ENCODE measurements around the gene ACTR8. TPM values are rescaled to one million over a fixed set of nuclear protein-coding genes. Genes with fewer than 3 reads are reported as not detected.
A peak's percentile ranks its signal among the peaks of the same experiment; 100 is the strongest.

Gene ACTR8
- total RNA-seq, 1 donor from 2014 or later: 16.8 TPM

DNA sequence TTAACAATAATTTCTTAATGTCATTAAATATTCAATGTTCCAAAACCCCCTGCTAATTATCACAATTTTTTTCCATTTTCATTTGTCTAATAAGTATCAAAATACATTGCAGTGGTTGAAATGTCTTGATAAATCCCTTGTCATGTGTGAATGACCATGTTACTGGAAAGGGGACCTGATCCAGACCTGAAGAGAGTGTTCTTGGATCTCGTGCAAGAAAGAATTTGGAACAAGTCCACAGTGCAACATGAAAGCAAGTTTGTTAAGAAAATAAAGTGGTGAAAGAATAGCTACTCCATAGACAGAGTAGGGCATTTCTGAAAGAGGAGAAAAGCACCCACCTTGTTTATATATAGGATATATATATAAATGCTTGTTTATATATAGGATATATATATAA is 20.1 kb upstream of the ACTR8 start:
- FAIRE-seq (no peak), DNase-seq (ENCODE audit: low read depth) (no peak)
- peaks cover 2% of the 10 kb centered on the region for H3K27me3 ChIP-seq (ENCODE audit: control insufficient read depth, insufficient read depth, low read length)
- H3K36me3 ChIP-seq (ENCODE audit: control insufficient read depth, insufficient read depth, low read length): no peaks in the 10 kb centered on the region
- TF ChIP-seq, protein P1, sequence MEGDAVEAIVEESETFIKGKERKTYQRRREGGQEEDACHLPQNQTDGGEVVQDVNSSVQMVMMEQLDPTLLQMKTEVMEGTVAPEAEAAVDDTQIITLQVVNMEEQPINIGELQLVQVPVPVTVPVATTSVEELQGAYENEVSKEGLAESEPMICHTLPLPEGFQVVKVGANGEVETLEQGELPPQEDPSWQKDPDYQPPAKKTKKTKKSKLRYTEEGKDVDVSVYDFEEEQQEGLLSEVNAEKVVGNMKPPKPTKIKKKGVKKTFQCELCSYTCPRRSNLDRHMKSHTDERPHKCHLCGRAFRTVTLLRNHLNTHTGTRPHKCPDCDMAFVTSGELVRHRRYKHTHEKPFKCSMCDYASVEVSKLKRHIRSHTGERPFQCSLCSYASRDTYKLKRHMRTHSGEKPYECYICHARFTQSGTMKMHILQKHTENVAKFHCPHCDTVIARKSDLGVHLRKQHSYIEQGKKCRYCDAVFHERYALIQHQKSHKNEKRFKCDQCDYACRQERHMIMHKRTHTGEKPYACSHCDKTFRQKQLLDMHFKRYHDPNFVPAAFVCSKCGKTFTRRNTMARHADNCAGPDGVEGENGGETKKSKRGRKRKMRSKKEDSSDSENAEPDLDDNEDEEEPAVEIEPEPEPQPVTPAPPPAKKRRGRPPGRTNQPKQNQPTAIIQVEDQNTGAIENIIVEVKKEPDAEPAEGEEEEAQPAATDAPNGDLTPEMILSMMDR (IDR thresholded peaks at IDR 0.05; ENCODE audit: insufficient read depth, low read length, severe bottlenecking): no peak
- no peak overlapping the region for H3K4me3 ChIP-seq (ENCODE audit: low read depth, low read length)

DNA sequence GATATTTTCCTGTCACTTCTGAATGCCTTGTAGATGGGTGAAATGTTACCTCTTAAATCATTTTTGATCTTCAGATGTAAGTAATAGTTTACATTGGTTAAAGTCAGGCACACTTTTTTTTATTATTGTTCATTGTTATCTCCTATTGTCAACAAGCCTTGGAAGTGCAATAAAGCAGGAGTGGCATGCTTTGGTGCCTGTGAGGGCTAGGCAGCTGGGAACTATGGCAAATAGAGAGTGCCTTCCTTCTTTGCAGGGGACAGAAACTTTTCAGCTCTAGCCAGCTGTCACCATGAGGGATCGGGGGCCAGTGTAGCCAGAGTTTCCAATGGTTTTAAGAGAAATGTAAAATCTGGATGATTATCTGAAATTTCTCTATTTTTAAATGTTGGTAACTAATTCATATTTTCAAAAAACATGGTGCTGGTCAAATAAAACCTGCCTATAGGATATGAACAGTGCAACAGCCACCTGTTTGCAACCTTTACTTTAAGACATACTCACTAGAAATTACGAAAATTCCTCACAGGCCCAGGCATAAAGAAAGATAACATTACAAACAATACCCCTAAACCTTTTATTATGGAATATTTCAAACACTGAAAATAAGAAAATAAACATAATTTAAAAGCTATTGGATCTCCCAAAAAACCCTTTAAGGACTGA is 18.8 kb upstream of the ACTR8 start:
- FAIRE-seq: no peak

DNA sequence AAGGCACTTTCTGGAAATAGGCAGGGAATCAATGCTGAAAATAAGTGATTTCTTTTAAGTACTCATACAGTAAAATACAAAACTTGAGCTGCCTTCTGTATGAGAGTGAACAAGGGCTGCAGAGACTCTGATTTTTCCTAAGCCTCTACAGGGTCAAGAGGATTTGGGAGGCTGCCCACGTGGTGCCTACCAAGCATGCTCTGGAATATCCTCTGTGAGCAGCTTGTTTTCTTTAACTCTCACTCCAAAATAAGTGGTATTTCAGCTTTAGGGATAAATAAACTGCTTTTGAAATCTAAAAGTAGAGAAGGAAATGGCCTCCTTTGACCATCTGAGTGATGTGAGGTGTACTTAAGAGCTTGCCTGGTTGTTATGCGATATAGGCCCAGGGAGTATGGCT is 17.8 kb upstream of the ACTR8 start:
- peaks cover 2% of the 10 kb centered on the region for H3K27me3 ChIP-seq (ENCODE audit: control insufficient read depth, insufficient read depth, low read length)
- TF ChIP-seq, protein P1 (IDR thresholded peaks at IDR 0.05; ENCODE audit: insufficient read depth, low read length, severe bottlenecking): no peak
- no peak for FAIRE-seq

More for the DNA sequence above, 18.8 kb upstream of the ACTR8 start:
- TF ChIP-seq, protein P1 (IDR thresholded peaks at IDR 0.05; ENCODE audit: insufficient read depth, low read length, severe bottlenecking): no peak
- Histone ChIP-seq H3K4me3 (ENCODE audit: low read depth, low read length) (no peak overlapping the region), H3K27me3 (ENCODE audit: control insufficient read depth, insufficient read depth, low read length) (peaks cover 2% of the 10 kb centered on the region), H3K36me3 (ENCODE audit: control insufficient read depth, insufficient read depth, low read length) (no peaks in the 10 kb centered on the region)
- no peak for DNase-seq (ENCODE audit: low read depth)

DNA sequence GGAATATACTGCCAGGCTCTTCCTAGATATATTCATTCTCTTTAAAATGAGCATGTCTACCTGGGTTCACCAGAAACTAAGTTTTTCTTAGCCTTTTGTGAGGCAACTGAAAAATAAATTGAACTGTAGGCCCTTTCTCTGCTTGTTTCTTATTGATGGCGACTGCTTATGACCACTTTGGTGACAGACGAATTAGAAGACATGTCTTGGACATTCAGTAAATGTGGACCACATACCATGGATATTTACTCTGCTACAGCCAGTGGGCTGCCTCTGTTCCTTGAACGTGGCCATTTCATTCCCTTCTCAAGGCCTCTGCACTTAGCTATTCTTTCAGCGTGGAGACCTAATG is 10.3 kb upstream of the ACTR8 start:
- H3K36me3 ChIP-seq (ENCODE audit: control insufficient read depth, insufficient read depth, low read length): no peaks in the 10 kb centered on the region
- no peak for FAIRE-seq
- no peaks in the 10 kb centered on the region for H3K27me3 ChIP-seq (ENCODE audit: control insufficient read depth, insufficient read depth, low read length)
- TF ChIP-seq, protein P1 (IDR thresholded peaks at IDR 0.05; ENCODE audit: insufficient read depth, low read length, severe bottlenecking): no peak
- peak overlapping the region; percentile 97 for H3K4me3 ChIP-seq (ENCODE audit: low read depth, low read length)
- DNase-seq (ENCODE audit: low read depth): no peak

More for the DNA sequence above, 17.8 kb upstream of the ACTR8 start:
- no peaks in the 10 kb centered on the region for H3K36me3 ChIP-seq (ENCODE audit: control insufficient read depth, insufficient read depth, low read length)
- DNase-seq (ENCODE audit: low read depth): no peak
- H3K4me3 ChIP-seq (ENCODE audit: low read depth, low read length): no peak overlapping the region

DNA sequence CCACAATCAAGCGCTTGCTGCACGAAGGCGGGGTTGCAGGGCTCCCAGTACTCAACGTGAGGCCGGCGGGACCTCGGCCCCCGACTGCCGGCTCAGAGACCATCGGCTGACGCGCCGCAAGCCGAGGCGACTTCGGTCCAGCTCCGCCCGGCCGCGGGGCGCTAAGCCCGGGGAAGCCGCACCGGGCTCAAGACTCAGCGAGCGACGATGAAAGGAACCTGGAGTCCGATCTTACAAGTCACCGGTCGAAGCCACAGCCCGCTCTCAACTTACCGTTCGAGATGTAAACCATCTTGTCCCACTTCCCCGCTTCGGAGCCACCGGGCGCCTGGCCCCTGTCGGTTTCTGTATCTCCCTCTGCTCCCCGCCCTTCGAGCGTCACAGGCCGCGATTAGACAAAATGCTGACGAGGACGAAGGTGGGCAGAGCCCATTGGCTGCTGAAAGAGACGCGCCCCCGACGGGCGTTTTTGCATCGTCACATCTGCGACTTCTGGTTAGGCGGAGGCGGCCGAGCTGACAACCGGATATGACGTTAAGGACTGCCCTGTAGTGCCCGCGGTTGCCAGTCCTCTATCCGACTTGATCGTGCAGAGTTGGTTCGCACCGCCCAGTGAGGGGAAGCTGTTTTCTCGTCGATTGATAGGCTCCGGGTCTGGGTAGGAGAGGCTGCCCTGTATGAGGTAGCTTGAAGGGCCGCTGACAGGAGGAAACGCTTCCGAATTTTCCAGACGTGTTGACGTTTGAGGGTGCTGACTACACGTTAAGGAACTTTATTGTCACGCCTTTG is 9.7 kb upstream of the ACTR8 start, which contains the start of gene SELENOK:
SELENOK (minus strand) TSS at position 363 of the 789 bp plus-strand sequence.
- peak; percentile 97 for DNase-seq (ENCODE audit: low read depth)
- peak within 1 kb of the TSS; percentile 97 for H3K4me3 ChIP-seq (ENCODE audit: low read depth, low read length)
- H3K27me3 ChIP-seq (ENCODE audit: control insufficient read depth, insufficient read depth, low read length): no peaks in the 10 kb centered on the region
- H3K36me3 ChIP-seq (ENCODE audit: control insufficient read depth, insufficient read depth, low read length): no peaks in the 10 kb centered on the region
- TF ChIP-seq, protein P1 (IDR thresholded peaks at IDR 0.05; ENCODE audit: insufficient read depth, low read length, severe bottlenecking): no peak
- peak; percentile 91 for FAIRE-seq

All from bronchial epithelial cell (primary cell).